ENCODE data around the gene HLCS.

The HLCS gene

DNA sequence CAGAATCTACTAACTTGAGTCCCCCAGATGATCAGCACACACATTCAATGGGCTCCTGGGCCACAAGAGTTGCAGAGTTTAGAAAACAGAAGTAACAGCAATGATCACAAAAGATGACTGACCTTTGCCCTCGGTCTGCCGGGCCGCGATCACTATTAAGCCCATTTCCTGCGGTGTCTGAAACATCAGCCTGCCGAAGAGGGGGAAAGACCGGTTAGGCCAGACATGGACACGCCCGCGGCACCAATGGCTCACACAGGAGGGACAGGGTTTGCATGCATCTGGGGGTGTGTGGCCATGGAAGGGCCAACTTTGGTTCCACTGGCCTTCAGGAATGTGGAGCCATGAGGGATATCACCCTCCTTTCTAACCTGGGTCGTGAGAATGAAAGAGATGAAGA is 199.4 kb downstream of the HLCS start:
- no peak for TF ChIP-seq CTCF (IDR thresholded peaks at IDR 0.05; ENCODE audit: low read depth, low read length)
- no peak for TF ChIP-seq EZH2phosphoT487 (IDR thresholded peaks at IDR 0.05; ENCODE audit: low read depth)
- Histone ChIP-seq H3K4me3 (ENCODE audit: low read length) (no peak overlapping the region), H2AFZ (ENCODE audit: low read depth, low read length) (no peak overlapping the region), H3K79me2 (ENCODE audit: low read length) (no peaks in the 10 kb centered on the region), H3K27me3 (ENCODE audit: low read depth, low read length) (no peaks in the 10 kb centered on the region), H3K4me2 (ENCODE audit: low read length) (no peak overlapping the region), H3K27ac (ENCODE audit: low read length) (no peak overlapping the region), H4K20me1 (ENCODE audit: insufficient read depth, low read length) (no peaks in the 10 kb centered on the region), H3K9me3 (ENCODE audit: insufficient read depth, low read length) (no peaks in the 10 kb centered on the region), H3K4me1 (ENCODE audit: low read length) (no peaks in the 10 kb centered on the region), H3K36me3 (replicated peaks; ENCODE audit: low read depth, low read length) (no peaks in the 10 kb centered on the region), H3K9ac (ENCODE audit: low read length) (no peak overlapping the region)

DNA sequence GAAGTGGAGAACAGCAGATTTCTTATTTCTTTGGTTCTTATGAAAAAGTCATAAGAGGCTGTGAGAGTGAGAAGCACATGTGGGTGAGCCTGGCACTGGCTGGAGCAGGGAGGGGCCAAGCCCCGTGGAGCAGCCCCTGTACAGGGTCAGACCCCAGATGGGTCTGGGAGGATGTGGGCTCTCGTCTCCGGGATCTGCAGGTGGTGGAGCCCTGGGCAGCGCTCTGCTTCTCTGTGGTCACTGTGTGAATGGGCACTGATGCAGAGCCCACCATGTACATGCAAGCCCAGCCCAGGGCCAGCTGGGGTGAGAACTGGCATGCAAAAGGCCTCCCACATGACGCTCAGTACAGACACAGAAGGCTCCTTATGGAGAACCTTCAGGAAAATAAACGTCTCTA is 200.0 kb downstream of the HLCS start:
- H4K20me1 ChIP-seq (ENCODE audit: insufficient read depth, low read length): no peaks in the 10 kb centered on the region
- H3K79me2 ChIP-seq (ENCODE audit: low read length): no peaks in the 10 kb centered on the region
- no peaks in the 10 kb centered on the region for H3K27me3 ChIP-seq (ENCODE audit: low read depth, low read length)
- no peak overlapping the region for H3K27ac ChIP-seq (ENCODE audit: low read length)
- H2AFZ ChIP-seq (ENCODE audit: low read depth, low read length): no peak overlapping the region
- H3K4me3 ChIP-seq (ENCODE audit: low read length): no peak overlapping the region
- H3K4me2 ChIP-seq (ENCODE audit: low read length): no peak overlapping the region
- TF ChIP-seq EZH2phosphoT487 (IDR thresholded peaks at IDR 0.05; ENCODE audit: low read depth): no peak
- TF ChIP-seq CTCF (IDR thresholded peaks at IDR 0.05; ENCODE audit: low read depth, low read length): no peak
- H3K9me3 ChIP-seq (ENCODE audit: insufficient read depth, low read length): no peaks in the 10 kb centered on the region
- H3K9ac ChIP-seq (ENCODE audit: low read length): no peak overlapping the region
- H3K36me3 ChIP-seq (replicated peaks; ENCODE audit: low read depth, low read length): no peaks in the 10 kb centered on the region
- no peaks in the 10 kb centered on the region for H3K4me1 ChIP-seq (ENCODE audit: low read length)

DNA sequence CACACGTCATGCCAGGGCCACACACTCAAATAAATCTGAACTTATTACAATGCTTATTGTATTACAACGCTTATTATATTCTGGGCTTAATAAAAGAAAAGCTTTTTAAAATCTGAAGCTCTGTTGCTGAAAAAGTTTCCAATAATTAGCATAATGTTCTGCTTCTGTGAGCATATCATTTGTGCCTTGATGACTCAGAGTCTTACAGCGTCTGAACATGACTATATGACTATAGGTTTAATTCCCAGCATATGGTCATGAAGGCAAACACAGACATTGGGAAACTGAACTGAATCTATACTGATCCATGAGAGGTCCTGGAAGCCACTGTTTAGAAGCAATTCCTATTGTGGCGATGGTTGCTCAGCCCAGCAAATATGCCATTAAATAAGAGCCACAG is 201.2 kb downstream of the HLCS start:
- H3K36me3 ChIP-seq (replicated peaks; ENCODE audit: low read depth, low read length): no peaks in the 10 kb centered on the region
- H3K9ac ChIP-seq (ENCODE audit: low read length): no peak overlapping the region
- no peaks in the 10 kb centered on the region for H3K27me3 ChIP-seq (ENCODE audit: low read depth, low read length)
- no peaks in the 10 kb centered on the region for H4K20me1 ChIP-seq (ENCODE audit: insufficient read depth, low read length)
- H2AFZ ChIP-seq (ENCODE audit: low read depth, low read length): no peak overlapping the region
- no peak overlapping the region for H3K4me2 ChIP-seq (ENCODE audit: low read length)
- H3K27ac ChIP-seq (ENCODE audit: low read length): no peak overlapping the region
- no peak overlapping the region for H3K4me3 ChIP-seq (ENCODE audit: low read length)
- no peaks in the 10 kb centered on the region for H3K79me2 ChIP-seq (ENCODE audit: low read length)
- TF ChIP-seq EZH2phosphoT487 (IDR thresholded peaks at IDR 0.05; ENCODE audit: low read depth) (no peak), CTCF (IDR thresholded peaks at IDR 0.05; ENCODE audit: low read depth, low read length) (no peak)
- H3K9me3 ChIP-seq (ENCODE audit: insufficient read depth, low read length): no peaks in the 10 kb centered on the region
- H3K4me1 ChIP-seq (ENCODE audit: low read length): no peaks in the 10 kb centered on the region

GRCh38 chr21:36763305-36763704 is 203.2 kb downstream of the HLCS start:
- no peak for TF ChIP-seq EZH2phosphoT487 (IDR thresholded peaks at IDR 0.05; ENCODE audit: low read depth)
- no peak for TF ChIP-seq CTCF (IDR thresholded peaks at IDR 0.05; ENCODE audit: low read depth, low read length)
- no peak overlapping the region for H3K4me3 ChIP-seq (ENCODE audit: low read length)
- H3K9ac ChIP-seq (ENCODE audit: low read length): no peak overlapping the region
- H3K4me1 ChIP-seq (ENCODE audit: low read length): no peaks in the 10 kb centered on the region
- no peaks in the 10 kb centered on the region for H4K20me1 ChIP-seq (ENCODE audit: insufficient read depth, low read length)
- H3K9me3 ChIP-seq (ENCODE audit: insufficient read depth, low read length): no peaks in the 10 kb centered on the region
- H3K36me3 ChIP-seq (replicated peaks; ENCODE audit: low read depth, low read length): no peaks in the 10 kb centered on the region
- no peak overlapping the region for H3K4me2 ChIP-seq (ENCODE audit: low read length)
- no peak overlapping the region for H2AFZ ChIP-seq (ENCODE audit: low read depth, low read length)
- H3K27me3 ChIP-seq (ENCODE audit: low read depth, low read length): no peaks in the 10 kb centered on the region
- no peaks in the 10 kb centered on the region for H3K79me2 ChIP-seq (ENCODE audit: low read length)
- H3K27ac ChIP-seq (ENCODE audit: low read length): no peak overlapping the region

All from OCI-LY3 (cell line).